GM12872 (cell line): ENCODE data around the gene FRMD8.

Experiments used
- CTCF ChIP-seq: IDR thresholded peaks from 3 replicates; pipeline ENCODE4 v1.5.1; 2011; ENCODE audit warnings: low read depth, mild to moderate bottlenecking, low read length, moderate library complexity; ENCODE audit not compliant: insufficient read depth

Gene FRMD8

GRCh38 chr11:65411681-65412070 lies 25.2 kb downstream of the FRMD8 start:
- no peak for TF ChIP-seq CTCF

GRCh38 chr11:65412271-65413076 lies 26.0 kb downstream of the FRMD8 start:
- no peak for TF ChIP-seq CTCF

GRCh38 chr11:65414776-65415498 lies 28.5 kb downstream of the FRMD8 start:
- no peak for TF ChIP-seq CTCF

GRCh38 chr11:65415499-65416340 lies 29.3 kb downstream of the FRMD8 start:
- no peak for TF ChIP-seq CTCF

- peak; percentile 95 for TF ChIP-seq CTCF
Observed at GRCh38 chr11:65416341-65416824, 29.9 kb downstream of the FRMD8 start.

GRCh38 chr11:65416841-65417701 lies 30.6 kb downstream of the FRMD8 start:
- no peak for TF ChIP-seq CTCF
